GM18502 (cell line): ENCODE measurements around the gene AACS.
A peak's percentile ranks its signal among the peaks of the same experiment; 100 is the strongest.
"Not testable (repeated sequence)": the region's sequence is repeated elsewhere in the genome, so short reads cannot be mapped to it uniquely, and the experiment has no call there.

Experiments used
- ATAC-seq: cut with Tn5 transposase; IDR thresholded peaks from one replicate; pipeline ENCODE4 v1.9.1; 2021; ENCODE audit warnings: mild to moderate bottlenecking; ENCODE audit not compliant: unreplicated experiment, poor library complexity

AACS gene

DNA sequence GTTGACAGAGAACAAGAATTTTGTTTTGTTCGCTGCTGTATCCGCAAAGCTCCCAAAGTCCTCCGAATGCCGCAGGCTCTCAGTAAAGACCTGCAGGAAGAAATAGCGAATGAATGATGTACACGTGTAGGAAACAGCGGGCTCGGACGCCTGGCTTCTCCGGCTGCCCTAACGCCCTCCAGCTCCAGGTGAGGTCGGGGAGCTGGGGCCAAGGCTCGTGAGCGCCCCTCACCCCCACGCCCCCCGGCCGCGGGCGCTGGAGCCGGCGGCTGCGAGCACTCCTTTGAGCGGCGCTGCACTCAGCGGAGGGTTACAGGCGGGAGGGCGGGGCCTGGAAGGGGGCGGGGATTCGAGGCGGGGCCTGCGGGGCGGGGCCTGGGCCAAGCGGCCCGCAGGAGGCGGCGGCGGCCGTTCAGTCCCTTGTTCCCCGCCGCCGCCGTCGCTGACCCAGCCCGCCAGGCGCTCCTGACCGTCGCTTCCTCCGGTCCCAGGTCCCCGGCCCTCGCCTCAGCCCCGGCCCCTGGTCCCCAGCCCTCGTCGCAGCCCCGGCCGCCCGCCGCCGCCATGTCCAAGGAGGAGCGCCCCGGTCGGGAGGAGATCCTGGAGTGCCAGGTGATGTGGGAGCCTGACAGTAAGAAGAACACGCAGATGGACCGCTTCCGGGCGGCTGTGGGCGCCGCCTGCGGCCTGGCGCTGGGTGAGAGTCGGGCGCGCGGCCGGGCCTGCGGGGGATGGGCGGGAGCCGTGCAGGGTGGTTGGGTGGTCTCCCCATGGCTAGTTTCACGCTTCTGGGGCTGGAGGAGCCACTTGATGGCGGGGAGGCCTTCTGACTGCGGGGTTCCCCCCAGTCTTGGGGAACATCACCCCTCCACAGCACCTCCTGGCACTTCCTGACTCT lies at the start of gene AACS:
Gene AACS, plus strand, starts transcription at position 415 of the 898 bp plus-strand sequence. Its CDS starts 150 bp downstream, at position 565.
- ATAC-seq, result peak; percentile 94

DNA sequence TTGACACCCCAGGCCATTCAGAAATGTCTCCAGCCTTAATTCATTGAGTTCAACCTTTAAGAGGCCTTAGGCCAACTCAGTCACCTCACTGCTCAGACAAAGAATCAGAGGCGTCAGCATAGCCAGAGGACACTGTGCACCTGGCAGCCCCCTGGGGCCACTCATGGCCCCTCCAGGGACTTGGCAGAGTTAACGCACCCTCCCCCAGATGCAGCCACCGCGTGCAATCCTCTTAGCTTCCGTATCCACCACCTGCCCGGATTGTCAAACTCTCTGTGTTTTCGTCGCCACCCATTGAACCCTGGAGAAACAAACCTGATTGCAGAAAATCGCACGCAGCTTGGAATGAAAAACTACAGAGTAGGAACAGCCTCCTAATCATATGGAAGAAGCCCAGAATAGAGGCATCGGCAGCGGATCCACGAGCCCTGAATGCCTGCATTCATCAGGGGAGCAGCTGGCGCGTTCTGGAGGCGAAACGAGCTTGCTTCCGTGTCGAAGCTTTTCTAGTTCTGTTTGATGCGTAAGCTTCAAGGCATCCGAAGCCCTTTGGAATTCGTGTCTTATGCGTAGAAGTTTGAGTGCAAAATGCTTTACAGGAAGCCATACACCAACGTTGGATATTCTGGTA lies 49.4 kb upstream of the AACS start:
- no peak for ATAC-seq

- no peak for ATAC-seq
Measured at GRCh38 chr12:125017801-125018200, 47.4 kb upstream of the AACS start.

GRCh38 chr12:125018356-125018755 lies 46.9 kb upstream of the AACS start:
- ATAC-seq, result no peak

DNA sequence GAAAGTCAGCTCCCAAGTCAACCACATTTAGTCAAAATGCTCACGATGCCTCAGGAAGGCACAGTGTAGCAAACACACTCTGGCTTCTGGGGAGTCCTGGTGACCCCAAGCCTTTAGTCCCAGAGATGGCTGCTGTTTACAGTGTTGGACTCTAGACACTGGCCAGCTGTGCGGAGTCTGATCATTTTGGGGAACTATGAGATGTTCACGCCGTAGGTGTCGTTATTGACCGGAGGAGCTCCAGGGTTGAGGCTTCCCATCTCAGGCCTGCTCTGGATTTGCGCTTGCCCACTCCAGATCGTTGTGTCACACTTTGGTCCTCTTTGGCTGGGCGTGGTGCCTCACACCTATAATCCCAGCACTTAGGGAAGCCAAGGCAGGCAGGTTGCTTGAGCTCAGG lies 44.1 kb upstream of the AACS start:
- no peak for ATAC-seq

DNA sequence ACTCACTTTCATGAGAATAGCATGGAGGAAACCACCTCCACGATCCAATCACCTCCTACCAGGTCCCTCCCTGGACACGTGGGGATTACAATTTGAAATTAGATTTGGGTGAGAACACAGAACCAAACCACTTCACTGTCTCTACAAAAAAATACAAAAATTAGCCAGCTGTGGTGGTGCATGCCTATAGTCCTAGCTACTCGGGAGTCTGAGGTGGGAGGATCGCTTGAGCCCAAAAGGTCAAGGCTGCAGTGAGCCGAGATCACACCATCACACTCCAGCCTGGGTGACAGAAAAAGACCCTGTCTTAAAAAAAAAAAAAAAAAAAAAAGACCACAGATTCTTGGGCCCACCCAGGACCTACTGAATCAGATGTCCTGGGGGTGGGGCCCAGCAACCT lies 43.5 kb upstream of the AACS start:
- no peak for ATAC-seq

DNA sequence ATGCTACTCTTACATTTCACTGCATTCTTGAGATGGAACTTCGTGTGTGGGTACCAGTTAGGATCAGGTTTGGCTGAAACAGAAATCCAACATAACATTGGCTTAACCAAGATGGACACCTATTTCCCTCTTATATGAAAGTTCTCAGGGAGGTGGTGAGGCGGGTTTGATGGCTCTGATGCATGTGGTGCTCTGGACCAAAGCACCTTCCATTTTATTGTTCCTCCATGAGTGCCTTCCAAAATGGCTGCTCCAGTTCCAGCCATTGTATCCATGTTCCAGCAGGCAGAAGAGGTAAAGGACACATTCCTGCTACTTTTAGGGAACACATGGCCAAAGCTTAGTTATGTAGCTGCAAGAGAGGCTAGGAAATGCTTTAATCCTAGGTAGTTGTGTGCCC lies 42.2 kb upstream of the AACS start:
- ATAC-seq, result no peak

- ATAC-seq, result no peak
Measured at GRCh38 chr12:125024949-125025563, 40.2 kb upstream of the AACS start.

DNA sequence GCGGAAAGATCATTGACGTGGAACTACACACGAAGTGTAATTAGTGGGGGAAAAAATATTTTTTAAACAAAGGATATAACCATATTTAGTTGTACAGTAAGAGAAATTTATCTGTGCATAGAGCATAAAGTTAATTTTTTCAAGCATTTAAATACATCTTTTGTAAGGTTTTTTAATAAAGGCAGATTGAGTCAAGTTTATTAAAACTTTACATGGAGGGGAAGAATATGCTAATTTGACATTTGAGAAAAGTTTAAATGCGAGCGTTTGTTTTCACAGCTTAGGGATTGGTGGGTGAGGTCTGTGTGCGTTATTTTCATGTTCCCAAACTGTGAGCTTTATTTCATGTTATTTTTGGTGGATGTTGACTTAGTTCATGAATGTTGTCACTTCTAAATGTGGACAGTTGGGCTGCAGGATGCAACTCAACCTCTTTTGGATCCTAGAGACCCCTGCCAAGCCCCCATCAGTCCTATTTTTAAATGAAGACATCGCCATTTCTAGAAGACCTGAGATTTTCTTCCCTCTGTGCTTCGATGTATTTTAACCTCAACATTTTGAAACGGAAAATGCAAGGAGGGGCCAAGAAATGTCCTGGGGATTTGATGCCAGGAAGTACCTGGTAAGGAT lies 39.5 kb upstream of the AACS start:
- no peak for ATAC-seq

- ATAC-seq, result no peak
Measured at GRCh38 chr12:125028106-125028505, 37.1 kb upstream of the AACS start.

DNA sequence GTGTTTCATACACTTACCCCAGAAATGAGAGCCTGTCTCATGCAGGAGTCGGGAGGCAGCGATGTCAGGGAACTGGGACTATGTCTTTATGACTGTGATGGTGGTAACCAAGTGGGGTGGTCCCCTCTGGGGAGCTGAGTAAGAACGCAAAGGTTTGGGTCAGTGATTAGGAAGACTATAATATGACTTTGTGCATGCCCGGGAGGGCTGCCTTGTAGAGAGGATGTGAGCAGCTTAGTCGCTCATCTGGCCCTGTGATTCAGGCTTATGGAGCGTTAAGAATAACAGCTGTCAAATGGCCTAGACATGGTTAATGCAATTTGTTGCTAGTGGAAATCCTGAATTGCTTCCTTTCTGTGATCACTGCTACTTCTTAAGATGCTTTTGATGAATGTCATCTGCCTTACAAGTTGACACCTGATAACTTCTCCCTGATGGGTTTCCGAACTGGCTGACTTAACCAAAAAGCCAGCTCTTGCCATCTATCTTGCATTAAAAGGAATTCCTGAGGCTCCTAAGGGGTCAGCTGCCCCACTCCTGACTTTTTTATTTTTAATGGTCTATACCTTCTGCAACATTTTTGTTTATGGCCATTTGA lies 35.4 kb upstream of the AACS start:
- no peak for ATAC-seq

DNA sequence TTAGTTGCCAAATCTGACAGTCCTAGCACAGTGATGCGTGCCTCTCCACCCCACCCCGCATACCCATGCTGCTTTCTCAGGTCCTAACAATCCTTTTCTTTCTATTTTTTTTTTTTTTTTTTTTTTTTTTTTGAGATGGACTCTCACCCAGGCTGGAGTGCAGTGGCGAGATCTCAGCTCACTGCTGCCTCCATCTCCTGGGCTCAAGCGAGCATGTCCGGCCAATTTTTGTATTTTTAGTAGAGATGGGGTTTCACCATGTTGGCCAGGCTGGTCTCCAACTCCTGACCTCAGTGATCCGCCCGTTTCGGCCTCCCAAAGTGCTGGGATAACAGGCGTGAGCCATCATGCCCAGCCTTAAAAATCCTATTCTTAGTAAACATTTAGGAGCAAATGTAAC lies 33.8 kb upstream of the AACS start:
- not testable (repeated sequence) for ATAC-seq

DNA sequence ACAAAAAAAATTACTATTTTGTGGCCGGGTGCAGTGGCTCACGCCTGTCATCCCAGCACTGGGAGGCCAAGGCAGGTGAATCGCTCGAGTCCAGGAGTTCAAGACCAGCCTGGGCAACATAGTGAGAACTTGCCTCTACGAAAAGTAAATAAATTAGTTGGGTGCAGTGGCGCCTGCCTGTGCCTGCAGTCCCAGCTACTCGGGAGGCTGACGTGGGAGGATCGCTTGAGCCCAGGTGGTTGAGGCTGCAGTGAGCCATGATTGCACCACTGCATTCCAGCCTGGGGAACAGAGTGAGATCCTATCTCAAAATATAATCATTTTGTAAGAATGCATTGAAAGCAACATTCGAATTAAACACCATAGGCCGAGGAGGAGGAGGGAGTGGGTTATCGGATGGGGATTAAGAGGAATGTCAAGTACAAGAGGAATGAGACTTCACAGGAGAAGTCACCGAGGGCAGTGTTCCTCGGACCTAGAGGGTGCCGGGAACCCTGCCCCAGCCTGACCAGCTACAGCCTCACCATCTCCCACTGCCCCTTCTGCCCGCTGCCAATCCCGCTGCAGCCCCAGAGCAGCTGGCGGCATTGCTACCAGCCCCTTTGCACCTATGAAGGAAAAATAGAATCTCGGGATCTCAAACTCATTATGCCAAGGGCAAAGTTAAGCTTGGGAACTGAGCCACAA lies 32.6 kb upstream of the AACS start:
- ATAC-seq, result no peak

DNA sequence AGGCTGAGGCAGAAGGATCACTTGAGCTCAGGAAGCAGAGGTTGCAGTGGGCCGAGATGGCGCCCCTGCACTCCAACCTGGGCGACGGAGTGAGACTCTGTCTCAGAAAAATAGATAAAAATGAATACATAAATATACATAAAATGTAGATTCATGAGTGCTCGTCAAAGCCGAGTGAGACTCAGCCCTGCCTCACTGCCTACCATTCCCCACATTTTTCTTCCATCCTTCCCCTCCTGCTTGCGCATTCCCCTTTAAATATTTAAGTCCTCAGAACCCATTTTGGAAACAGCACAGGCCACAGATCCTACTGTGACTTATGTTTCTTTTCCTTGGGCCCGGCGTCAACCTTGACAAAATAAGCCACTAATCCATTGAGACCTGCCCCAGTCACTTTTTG lies 31.9 kb upstream of the AACS start:
- no peak for ATAC-seq

GRCh38 chr12:125038976-125039625 lies 26.1 kb upstream of the AACS start:
- no peak for ATAC-seq

GRCh38 chr12:125049093-125049458 lies 16.2 kb upstream of the AACS start:
- ATAC-seq, result no peak

- ATAC-seq, result no peak
Measured at GRCh38 chr12:125050446-125050845, 14.8 kb upstream of the AACS start.

GRCh38 chr12:125050868-125051267 lies 14.4 kb upstream of the AACS start:
- ATAC-seq, result no peak

DNA sequence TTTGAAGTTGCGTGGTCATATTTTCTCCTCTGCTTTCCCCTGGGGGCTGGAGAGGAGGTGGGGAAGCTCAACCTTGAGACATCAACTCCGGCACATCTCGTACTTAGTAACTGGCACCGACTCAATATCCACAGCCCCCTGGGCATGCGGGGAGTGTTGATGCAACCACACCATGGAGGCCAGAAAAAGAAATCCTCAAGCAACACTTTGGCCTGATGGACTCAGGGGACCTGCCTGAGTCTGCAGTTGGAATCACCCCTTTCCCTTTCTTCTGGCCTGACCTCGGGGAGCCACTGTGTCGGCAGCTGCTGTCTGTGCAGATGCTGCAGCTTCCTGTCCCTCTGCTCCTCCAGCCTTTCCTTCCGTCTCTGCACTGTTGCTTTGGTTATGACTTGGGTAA lies 11.4 kb upstream of the AACS start:
- no peak for ATAC-seq

DNA sequence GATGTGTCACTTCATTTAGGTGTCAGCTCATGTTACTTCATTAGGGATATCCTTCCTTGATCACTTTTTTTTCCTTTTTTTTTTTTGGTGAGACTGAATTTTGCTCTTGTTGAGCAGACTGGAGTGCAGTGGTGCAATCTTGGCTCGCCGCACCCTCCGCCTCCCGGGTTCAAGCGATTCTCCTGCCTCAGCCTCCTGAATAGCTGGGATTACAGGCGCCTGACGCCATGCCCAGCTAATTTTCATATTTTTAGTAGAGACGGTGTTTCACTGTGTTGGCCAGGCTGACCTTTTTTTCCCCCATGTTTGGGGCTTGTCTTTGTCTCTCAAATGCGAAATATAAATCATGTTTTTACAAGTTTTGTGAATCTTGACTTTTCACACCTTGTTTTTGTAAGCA lies 9.6 kb upstream of the AACS start:
- ATAC-seq, result no peak
